GM19397 (cell line): ENCODE measurements around the gene SMG6.
"Not testable (repeated sequence)": the region's sequence is repeated elsewhere in the genome, so short reads cannot be mapped to it uniquely, and the experiment has no call there.

Experiments
- ATAC-seq: cut with Tn5 transposase; IDR thresholded peaks from one replicate; pipeline ENCODE4 v1.9.1; 2021; ENCODE audit warnings: mild to moderate bottlenecking, moderate library complexity; ENCODE audit not compliant: unreplicated experiment

Gene SMG6

GRCh38 chr17:2181206-2181896 lies 122.2 kb downstream of the SMG6 start:
- ATAC-seq: no peak

- no peak for ATAC-seq
Measured at GRCh38 chr17:2180768-2181167, 122.8 kb downstream of the SMG6 start.

DNA sequence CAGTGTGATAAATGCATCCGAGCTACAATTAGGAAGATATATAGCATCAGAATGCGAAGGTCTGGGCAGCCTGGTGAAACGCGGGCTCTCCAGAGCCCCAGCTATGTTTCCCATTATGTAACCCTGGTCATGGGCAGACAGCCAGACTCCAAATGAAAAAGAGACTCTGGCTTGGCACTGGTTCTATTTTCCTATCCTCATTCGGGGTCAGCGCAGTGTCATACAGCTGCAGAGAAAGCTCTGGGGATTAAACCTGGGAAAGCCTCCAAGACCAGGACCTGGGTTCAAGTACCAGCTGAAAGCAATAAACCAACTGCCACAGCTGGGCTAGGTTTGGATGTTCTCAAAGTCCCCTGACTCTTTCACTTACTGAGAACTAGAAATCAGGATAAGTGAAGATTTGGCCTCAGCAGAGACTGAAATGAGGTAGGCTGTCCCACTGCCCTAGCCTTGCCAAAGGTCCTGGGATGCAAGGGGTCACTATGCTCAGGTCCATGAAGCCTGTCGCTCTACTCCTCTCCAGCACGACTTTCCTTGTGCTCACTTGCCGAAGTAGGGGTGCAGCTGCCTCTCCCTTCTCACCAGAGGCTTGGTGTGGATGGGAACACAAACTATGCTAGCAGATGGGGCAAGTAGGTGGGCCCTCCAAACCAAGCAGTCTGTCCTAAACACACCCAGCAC lies 123.8 kb downstream of the SMG6 start:
- ATAC-seq: no peak

DNA sequence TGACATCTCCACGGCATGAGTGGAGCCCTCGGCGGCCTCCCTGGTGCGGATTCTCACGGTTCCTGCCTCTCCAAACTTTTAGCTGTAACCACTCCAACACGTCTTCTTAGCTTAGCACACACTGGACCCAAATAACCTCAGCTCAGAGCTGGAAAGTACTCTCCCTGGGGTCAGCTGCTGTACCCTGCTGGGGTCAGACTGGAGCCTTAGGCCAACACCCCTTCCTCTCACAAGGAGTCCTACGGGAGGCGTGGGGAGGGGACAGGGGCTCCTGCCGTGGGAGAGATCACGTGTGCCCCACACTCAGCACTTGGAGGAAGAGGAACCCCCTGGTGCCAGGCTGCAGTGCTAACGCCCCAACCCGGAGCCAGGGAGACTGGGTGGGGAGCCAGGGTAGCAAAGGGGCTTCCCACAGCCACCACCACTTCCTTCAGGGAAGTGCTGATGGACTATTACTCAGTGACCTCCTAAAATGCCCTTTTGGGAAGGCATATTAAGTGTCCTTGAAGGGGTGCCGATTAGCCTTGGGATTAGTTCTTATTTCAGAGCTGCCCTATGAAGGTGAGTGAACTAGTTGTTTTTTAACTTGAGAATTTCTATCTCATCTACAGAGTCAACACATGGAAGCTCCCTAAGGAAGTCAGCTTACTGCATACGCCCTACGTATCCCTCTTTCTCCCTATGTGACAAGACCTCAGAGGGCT lies 124.6 kb downstream of the SMG6 start:
- ATAC-seq: no peak

- no peak for ATAC-seq
Measured at GRCh38 chr17:2177235-2177811, 126.3 kb downstream of the SMG6 start.

- no peak for ATAC-seq
Measured at GRCh38 chr17:2176499-2177169, 127.0 kb downstream of the SMG6 start.

GRCh38 chr17:2175294-2175628 lies 128.3 kb downstream of the SMG6 start:
- no peak for ATAC-seq

GRCh38 chr17:2174468-2175293 lies 128.9 kb downstream of the SMG6 start:
- no peak for ATAC-seq

DNA sequence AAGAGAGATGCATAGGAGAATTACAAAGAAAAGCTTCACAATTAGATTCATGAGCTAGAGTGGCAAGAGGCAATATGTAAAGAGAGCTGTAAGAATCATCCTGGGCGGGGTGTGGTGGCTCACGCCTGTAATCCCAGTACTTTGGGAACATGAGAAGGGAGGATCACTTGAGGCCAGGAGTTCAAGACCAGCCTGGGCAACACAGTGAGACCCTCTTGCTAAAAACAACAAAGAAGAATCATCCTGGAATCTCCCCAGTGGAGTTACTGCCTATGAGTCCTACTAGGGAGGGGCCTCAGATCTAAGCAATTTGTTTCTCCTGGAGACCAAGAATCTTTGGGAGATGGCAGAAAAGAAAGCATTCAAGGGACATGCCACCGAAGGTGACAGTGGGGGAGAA lies 129.6 kb downstream of the SMG6 start:
- no peak for ATAC-seq

DNA sequence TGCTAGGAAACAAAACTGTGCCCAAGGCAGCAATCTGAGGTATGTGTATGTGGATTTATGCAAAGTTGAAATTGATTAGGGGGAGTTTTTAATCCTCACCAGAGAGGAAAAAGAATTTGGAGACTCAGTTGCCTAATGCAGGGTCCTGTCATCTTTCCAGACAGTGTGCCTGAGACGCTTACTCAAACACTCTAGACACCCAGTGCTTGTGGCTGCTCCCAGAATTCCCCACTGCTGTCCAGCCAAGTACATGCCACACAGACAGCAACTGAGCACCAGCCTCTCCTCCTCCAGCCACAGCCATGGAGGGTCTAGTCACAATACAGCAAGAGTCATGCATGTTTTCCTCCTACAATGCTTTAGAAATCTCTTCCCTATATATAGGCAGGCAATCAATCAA lies 130.6 kb downstream of the SMG6 start:
- ATAC-seq: no peak

DNA sequence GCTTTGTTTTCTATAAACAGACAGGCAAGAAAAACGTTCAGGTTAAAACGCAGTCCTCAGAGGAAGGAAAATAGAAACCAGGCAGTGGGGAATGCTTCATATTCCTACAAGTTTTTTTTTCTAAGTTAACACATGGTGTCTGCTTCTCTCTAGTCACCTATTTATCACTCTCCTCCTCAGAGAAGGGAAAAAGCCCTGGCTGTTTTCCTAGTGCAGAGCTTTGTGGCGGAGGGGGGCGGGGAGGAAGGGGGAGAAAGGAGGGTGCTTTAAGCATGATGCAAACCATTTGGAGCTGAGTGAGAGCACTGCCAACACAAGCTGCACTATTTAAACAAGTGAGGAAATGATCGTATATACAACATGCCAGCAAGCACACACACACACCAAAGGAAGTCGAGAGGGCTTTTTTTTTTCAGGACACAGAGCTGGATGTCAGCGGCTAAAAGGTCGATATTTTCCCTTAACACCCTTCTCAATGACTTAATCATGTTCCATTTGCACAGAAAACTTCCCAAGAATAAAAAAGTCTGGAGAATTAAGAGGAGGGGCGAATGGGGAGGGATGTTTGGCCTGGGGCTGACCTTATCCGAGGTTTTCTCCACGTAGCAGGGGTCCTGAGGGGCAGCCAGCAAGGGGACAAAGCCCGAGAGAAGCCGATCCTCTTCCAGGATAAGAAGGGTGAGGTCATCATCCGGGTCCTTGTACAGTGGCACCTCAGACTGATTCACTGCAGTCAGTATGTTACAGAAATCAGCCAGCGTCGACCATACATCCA lies 131.3 kb downstream of the SMG6 start:
- no peak for ATAC-seq

DNA sequence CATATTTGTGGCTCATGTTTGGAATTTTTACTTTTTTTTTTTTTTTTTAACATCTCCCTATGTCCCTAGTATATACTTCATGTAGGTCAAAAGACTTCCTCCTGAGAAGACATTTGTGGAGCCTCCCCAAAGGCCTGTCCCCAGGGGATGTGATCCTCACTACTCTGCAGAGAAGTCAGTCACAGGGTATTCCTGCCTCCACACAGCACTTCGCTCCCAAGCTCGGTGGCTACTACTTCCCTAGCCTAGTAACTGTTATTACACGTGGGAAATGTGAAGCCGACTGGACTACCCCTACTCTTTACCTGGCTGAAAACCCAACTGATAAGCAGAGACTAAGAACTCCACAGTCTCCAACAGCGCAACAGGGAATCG lies 131.9 kb downstream of the SMG6 start:
- no peak for ATAC-seq

GRCh38 chr17:2170023-2170422 lies 133.6 kb downstream of the SMG6 start:
- no peak for ATAC-seq

DNA sequence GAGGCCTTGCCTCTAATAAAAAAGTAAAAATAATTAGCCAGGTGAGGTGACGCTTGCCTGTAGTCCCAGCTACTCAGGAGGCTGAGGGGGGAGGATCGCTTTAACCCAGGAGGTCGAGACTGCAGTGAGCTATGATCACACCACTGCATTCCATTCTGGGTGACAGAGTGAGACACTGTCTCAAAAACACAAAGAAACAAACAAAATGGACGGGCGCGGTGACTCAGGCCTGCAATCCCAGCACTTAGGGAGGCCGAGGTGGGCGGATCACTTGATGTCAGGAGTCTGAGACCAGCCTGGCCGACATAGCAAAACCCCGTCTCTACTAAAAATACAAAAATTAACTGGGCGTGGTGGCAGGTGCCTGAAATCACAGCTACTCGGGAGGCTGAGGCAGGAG lies 137.9 kb downstream of the SMG6 start:
- ATAC-seq: not testable (repeated sequence)

DNA sequence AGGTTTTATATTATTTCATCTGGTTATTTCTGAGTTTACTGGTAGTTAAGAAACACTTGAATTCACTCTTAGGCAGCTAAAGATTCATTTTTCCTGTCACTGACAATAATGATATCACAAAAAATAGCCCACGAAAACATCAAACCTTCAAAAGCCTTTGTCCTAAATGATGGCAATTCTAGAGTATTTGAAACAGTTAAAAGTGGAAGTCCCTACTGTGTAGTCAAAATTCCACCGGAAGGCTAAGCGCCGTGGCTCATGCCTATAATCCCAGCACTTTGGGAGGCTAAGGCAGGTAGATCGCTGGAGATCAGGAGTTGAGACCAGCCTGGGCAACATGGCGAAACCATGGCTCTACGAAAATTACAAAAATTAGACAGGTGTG lies 145.2 kb downstream of the SMG6 start:
- no peak for ATAC-seq

DNA sequence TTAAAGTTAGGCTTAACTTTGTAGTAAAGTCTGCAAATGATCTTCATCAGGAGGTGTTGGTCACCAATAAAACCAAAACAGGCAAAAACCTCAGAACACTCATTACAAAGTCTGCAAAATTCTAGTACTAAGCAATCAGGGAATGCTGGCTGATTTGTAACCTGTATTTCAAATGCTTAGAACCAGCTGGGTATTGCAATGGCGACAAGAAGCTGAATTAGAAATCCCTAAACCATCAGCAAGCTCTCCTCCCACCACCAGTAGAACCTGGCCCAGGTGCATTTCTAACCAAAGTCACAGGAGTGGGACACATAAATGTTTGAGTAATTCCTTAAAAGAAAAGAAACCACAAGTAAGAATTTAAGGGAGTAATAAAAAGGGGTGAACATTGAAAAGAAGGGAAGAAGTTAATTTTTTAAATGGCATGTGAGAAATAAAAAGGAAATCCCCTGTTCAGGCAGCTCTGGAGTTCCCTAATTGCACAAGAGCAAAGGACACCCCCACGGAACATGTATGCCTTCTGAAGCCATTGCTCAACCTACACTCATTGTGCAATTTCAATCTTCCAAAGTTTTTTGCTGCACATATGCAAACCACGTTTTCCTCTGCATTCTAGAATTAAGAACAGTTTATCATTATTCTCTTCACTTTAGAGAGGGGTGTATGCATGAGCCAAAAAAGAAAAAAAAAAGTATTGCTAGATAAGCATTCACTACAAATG lies 145.8 kb downstream of the SMG6 start:
- ATAC-seq: no peak

DNA sequence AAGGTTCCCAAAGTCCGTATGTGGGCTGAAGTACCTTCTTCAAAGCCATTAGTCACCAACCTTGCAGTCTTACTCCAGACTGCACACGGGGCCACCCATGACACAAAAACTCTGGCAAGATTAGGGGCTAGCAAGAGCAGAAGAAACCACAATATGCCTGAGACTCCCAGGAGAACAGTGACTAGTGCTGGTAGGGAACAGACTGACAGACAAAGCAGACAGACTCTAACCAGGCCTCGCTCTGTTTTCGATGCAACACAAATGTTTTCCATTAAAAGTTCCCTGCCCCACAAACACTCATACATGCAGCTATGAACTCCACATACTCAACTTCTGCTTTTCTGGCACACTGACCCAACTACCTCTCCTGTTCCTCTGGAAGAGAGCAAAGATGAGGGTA lies 146.5 kb downstream of the SMG6 start:
- no peak for ATAC-seq

DNA sequence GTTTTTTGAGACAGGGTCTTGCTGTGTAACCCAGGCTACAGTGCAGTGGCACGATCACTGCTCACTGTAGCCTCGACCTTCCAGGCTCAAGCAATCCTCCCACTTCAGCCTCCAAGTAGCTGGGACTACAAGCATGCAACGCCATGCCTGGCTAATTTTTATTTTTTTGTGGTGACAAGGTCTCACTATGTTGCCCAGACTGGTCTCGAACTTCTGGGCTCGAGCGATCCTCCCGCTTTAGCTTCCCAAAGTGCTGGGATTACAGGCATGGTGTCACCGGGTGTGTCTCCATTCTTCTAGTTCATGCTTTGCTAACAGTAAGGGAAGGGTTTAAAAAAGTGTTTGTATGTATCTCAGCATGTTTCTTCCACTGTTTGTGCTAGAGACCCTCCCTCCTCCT lies 146.9 kb downstream of the SMG6 start:
- ATAC-seq: no peak

- ATAC-seq: no peak
Measured at GRCh38 chr17:2155573-2155972, 148.0 kb downstream of the SMG6 start.
